HepG2 (cell line): Measurements from ENCODE around the gene SLC28A3. TPM values are rescaled to one million over a fixed set of nuclear protein-coding genes. Genes with fewer than 3 reads are reported as not detected.

Source experiments
- ATAC-seq: fragments of 200-7000 bp; cut with Tn5 transposase; 3 replicates; pipeline ENCODE4 v1.9.1; 2020; ENCODE audit warnings: mild to moderate bottlenecking, moderate library complexity
- BruUV-seq: library from RNA; stranded (reverse); fragments of 400-500 nt; replicated peaks from 2 replicates; lab custom pipeline; 2021; lab: Mats Ljungman, UMichigan
- CTCF ChIA-PET: fragments of 300-600 bp; formaldehyde crosslinking; extraction: SDS; loops from one replicate; lab custom pipeline; 2021; ENCODE audit warnings: low total read pairs, inconsistent platforms, low intra/inter-chr PET ratio; lab: Yijun Ruan, JAX
- POLR2A ChIA-PET: fragments of 350-600 bp; sonication (Branson Sonifier 250); formaldehyde crosslinking; loops from one replicate; lab custom pipeline; 2020; ENCODE audit warnings: antibody characterized with exemption, inconsistent platforms; lab: Yijun Ruan, JAX
- DNase-seq: peaks from one replicate; pipeline ENCODE4 v3.0.0-alpha.2; 2015; ENCODE audit warnings: low spot score
- FAIRE-seq: peaks from 3 replicates; lab custom pipeline; 2011; peaks lifted over from hg19 to GRCh38; lab: Jason Lieb, UNC
- H2AFZ ChIP-seq: one replicate; pipeline ENCODE4 v1.6.1; 2011; ENCODE audit warnings: low read length, inconsistent platforms
- H3K27ac ChIP-seq: fragments of 300-600 bp; 3 replicates; pipeline ENCODE4 v1.8.0; 2011; ENCODE audit warnings: mixed run types, mild to moderate bottlenecking, mixed read lengths, low read length, inconsistent platforms; ENCODE audit not compliant: insufficient read depth; ENCODE audit errors: extremely low read length
- H3K27me3 ChIP-seq, 2 experiments: fragments of 200-600 bp in 1 of 2; 2 replicates in 1 of 2; 3 replicates in 1 of 2; pipeline versions ENCODE4 v1.6.0 to v1.8.0; 2011; ENCODE audit warnings: low read length in 2 of 2, mild to moderate bottlenecking in 2 of 2, moderate library complexity in 2 of 2, inconsistent platforms in 1 of 2; ENCODE audit not compliant: insufficient read depth in 2 of 2, control insufficient read depth in 1 of 2
- H3K36me3 ChIP-seq, 2 experiments: fragments of 200-600 bp in 1 of 2; replicated peaks in 1 of 2; 2 replicates in 1 of 2; 3 replicates in 1 of 2; pipeline versions ENCODE4 v1.5.1 to v1.8.0; 2011; ENCODE audit warnings: low read length in 2 of 2, inconsistent platforms in 1 of 2; ENCODE audit not compliant: insufficient read depth in 2 of 2, control insufficient read depth in 1 of 2
- H3K4me1 ChIP-seq: 2 replicates; pipeline ENCODE4 v1.5.1; 2012; ENCODE audit warnings: low read length, inconsistent platforms; ENCODE audit not compliant: insufficient read depth
- H3K4me2 ChIP-seq: 2 replicates; pipeline ENCODE4 v1.6.0; 2011; ENCODE audit warnings: low read depth, low read length, inconsistent platforms
- H3K4me3 ChIP-seq, 3 experiments: fragments of 200-600 bp in 1 of 3; sonication (generic), shearing (Covaris generic) in 1 of 3; replicated peaks in 1 of 3; 2 replicates each; pipeline ENCODE4 v1.5.1; 2011 to 2016; ENCODE audit warnings: low read length in 3 of 3, inconsistent platforms in 2 of 3, low read depth in 2 of 3, mild to moderate bottlenecking in 2 of 3, control low read depth in 1 of 3, mixed read lengths in 1 of 3; ENCODE audit not compliant: insufficient read depth in 1 of 3
- H3K79me2 ChIP-seq: one replicate; pipeline ENCODE4 v1.6.1; 2011; ENCODE audit warnings: low read length, inconsistent platforms; ENCODE audit not compliant: insufficient read depth
- H3K9ac ChIP-seq: 2 replicates; pipeline ENCODE4 v1.6.0; 2011; ENCODE audit warnings: mild to moderate bottlenecking, low read depth, low read length, inconsistent platforms; ENCODE audit not compliant: insufficient read depth
- H3K9me3 ChIP-seq: 2 replicates; pipeline ENCODE4 v1.5.1; 2012; ENCODE audit warnings: mild to moderate bottlenecking, low read length
- H4K20me1 ChIP-seq: 2 replicates; pipeline ENCODE4 v1.6.0; 2011; ENCODE audit warnings: inconsistent platforms, mild to moderate bottlenecking, low read length, moderate library complexity; ENCODE audit not compliant: insufficient read depth
- AGO2 ChIP-seq: fragments of 200-400 bp; formaldehyde crosslinking; optimal IDR thresholded peaks from 2 replicates; pipeline ENCODE3; 2017; ENCODE audit warnings: mild to moderate bottlenecking, low read depth, low read length, moderate library complexity
- CHD4 ChIP-seq: fragments of 200-600 bp; sonication (generic); IDR thresholded peaks from 2 replicates; pipeline ENCODE4 v1.7.0; 2017; ENCODE audit warnings: mild to moderate bottlenecking, low read length, borderline replicate concordance
- FOSL2 ChIP-seq: sonication (generic); formaldehyde crosslinking; IDR thresholded peaks from 2 replicates; pipeline ENCODE4 v1.4.0; 2020; ENCODE audit warnings: missing genetic modification reagents
- FOXJ3 ChIP-seq: sonication (generic); formaldehyde crosslinking; IDR thresholded peaks from 2 replicates; pipeline ENCODE4 v1.4.0; 2020; ENCODE audit warnings: missing genetic modification reagents, mild to moderate bottlenecking, borderline replicate concordance
- HNRNPUL1 ChIP-seq: fragments of 200-400 bp; formaldehyde crosslinking; IDR thresholded peaks from 2 replicates; pipeline ENCODE4 v1.6.1; 2017; ENCODE audit warnings: low read depth, mild to moderate bottlenecking, low read length, moderate library complexity
- HOXA9 ChIP-seq: sonication (generic); formaldehyde crosslinking; IDR thresholded peaks from 2 replicates; pipeline ENCODE4 v1.8.1; 2022; ENCODE audit warnings: missing genetic modification reagents, mild to moderate bottlenecking, moderate library complexity, borderline replicate concordance
- JDP2 ChIP-seq: sonication (generic); formaldehyde crosslinking; IDR thresholded peaks from 2 replicates; pipeline ENCODE4 v1.8.1; 2022; ENCODE audit warnings: missing genetic modification reagents, borderline replicate concordance
- MIXL1 ChIP-seq: IDR thresholded peaks from 2 replicates; pipeline ENCODE4 v1.6.1; 2016
- MLXIP ChIP-seq: sonication (generic); formaldehyde crosslinking; IDR thresholded peaks from 2 replicates; pipeline ENCODE4 v1.9.0; 2021; ENCODE audit warnings: missing genetic modification reagents, borderline replicate concordance
- SYNCRIP ChIP-seq: fragments of 200-400 bp; formaldehyde crosslinking; IDR thresholded peaks from 2 replicates; pipeline ENCODE4 v1.6.1; 2018; ENCODE audit warnings: mild to moderate bottlenecking, low read depth, low read length; ENCODE audit not compliant: insufficient read depth
- THYN1 ChIP-seq: sonication (generic); formaldehyde crosslinking; IDR thresholded peaks from 2 replicates; pipeline ENCODE4 v1.8.1; 2023; ENCODE audit warnings: low read depth, mild to moderate bottlenecking, moderate library complexity, missing genetic modification reagents, borderline replicate concordance
- TMF1 ChIP-seq: sonication (generic); formaldehyde crosslinking; IDR thresholded peaks from 2 replicates; pipeline ENCODE4 v1.8.1; 2022; ENCODE audit warnings: low read depth, missing genetic modification reagents
- ZBTB25 ChIP-seq: IDR thresholded peaks from 2 replicates; pipeline ENCODE4 v1.6.1; 2018; ENCODE audit warnings: missing genetic modification reagents
- ZBTB7B ChIP-seq: sonication (generic); formaldehyde crosslinking; IDR thresholded peaks from 2 replicates; pipeline ENCODE4 v1.4.0; 2020; ENCODE audit warnings: missing genetic modification reagents
- ZNF431 ChIP-seq: sonication (generic); formaldehyde crosslinking; IDR thresholded peaks from 2 replicates; pipeline ENCODE4 v1.9.0; 2022; ENCODE audit warnings: missing genetic modification reagents, low read depth, mild to moderate bottlenecking, borderline replicate concordance
- ZNF44 ChIP-seq: sonication (generic); formaldehyde crosslinking; IDR thresholded peaks from 2 replicates; pipeline ENCODE4 v1.5.1; 2020; ENCODE audit warnings: mild to moderate bottlenecking, missing genetic modification reagents
- ZNF446 ChIP-seq: sonication (generic); formaldehyde crosslinking; IDR thresholded peaks from 2 replicates; pipeline ENCODE4 v1.5.0; 2020; ENCODE audit warnings: mild to moderate bottlenecking, missing genetic modification reagents
- ZNF556 ChIP-seq: sonication (generic); formaldehyde crosslinking; IDR thresholded peaks from 2 replicates; pipeline ENCODE4 v1.4.0; 2020; ENCODE audit warnings: mild to moderate bottlenecking, missing genetic modification reagents, borderline replicate concordance
- WGBS: methylation state at CpG from one replicate; pipeline ENCODE4 v1.1.6; 2017; ENCODE audit warnings: low lambda C conversion rate; 5-methylcytosine and 5-hydroxymethylcytosine counted together
- in situ Hi-C: cut with HindIII; loops from 2 replicates; pipeline ENCODE4 v1.10.0; 2017; ENCODE audit warnings: low pct_unique_long_range_greater_than_20kb; ENCODE audit not compliant: extremely low pct_ligation_motif_present
- intact Hi-C: fragments of 100-400 bp; cut with micrococcal nuclease; formaldehyde crosslinking; loops from one replicate; pipeline ENCODE4 v1.10.0; 2022; ENCODE audit not compliant: unreplicated experiment
- polyA plus RNA-seq, 8 experiments: library from polyadenylated mRNA; depleted of rRNA in 3 of 8; stranded (reverse) in 7 of 8; unstranded in 1 of 8; fragments of >200 nt; fragmentation: Illumina TruSeq in 4 of 8; extraction: Trizol in 4 of 8; gene quantifications; 2 replicates each; pipeline versions ENCODE4 v1.2.1 to v1.2.3, GENCODE V29; 2011 to 2016; ENCODE audit warnings: low read depth in 4 of 8, missing spikeins in 1 of 8, mixed read lengths in 1 of 8; ENCODE audit not compliant: insufficient read depth in 1 of 8
- total RNA-seq, 5 experiments: library from RNA; depleted of rRNA; stranded (reverse); fragments of >200 nt; fragmentation: Illumina TruSeq; extraction: Trizol; gene quantifications; 2 replicates each; pipeline ENCODE4 v1.2.3, GENCODE V29; 2016; ENCODE audit warnings: low read depth in 1 of 5
- TF ChIP-seq, protein P1 (sequence below): sonication (generic); formaldehyde crosslinking; IDR thresholded peaks from 2 replicates; pipeline ENCODE4 v1.8.0; 2022; ENCODE audit warnings: mild to moderate bottlenecking, missing genetic modification reagents, borderline replicate concordance
- TF ChIP-seq, protein P2 (sequence below): sonication (generic); formaldehyde crosslinking; IDR thresholded peaks from 2 replicates; pipeline ENCODE4 v1.4.0; 2020; ENCODE audit warnings: mild to moderate bottlenecking, missing genetic modification reagents

Gene SLC28A3
- total and polyA plus RNA-seq, 2 of the 13 experiments (the other 11 are each of a cell fraction or from before 2014, with no cell fraction given), result not detected

GRCh38 chr9:84339503-84339902 lies 1.1 kb downstream of the SLC28A3 start:
- intact Hi-C loops, result no loop called here
- whole genome bisulfite sequencing, result 63% methylated on average over 3 of the region's 3 CpGs

More at GRCh38 chr9:84339503-84339902, 1.1 kb downstream of the SLC28A3 start:
- H3K9ac ChIP-seq, result no peak overlapping the region
- POLR2A ChIA-PET, result no interaction called here
- H3K36me3 ChIP-seq, result no peaks in the 10 kb centered on the region
- H3K27me3 ChIP-seq, result 0 out of 5 replicates have a peak, but pooled peaks cover 0 to 6% of the 10 kb centered on the region in 2 experiments
- H3K4me3 ChIP-seq, result no peak overlapping the region
- H4K20me1 ChIP-seq, result no peaks in the 10 kb centered on the region
- CTCF ChIA-PET, result no interaction called here
- no peaks in the 10 kb centered on the region for H3K9me3 ChIP-seq
- TF ChIP-seq ZBTB7B (CRISPR knock-in tag) (no peak), TMF1 (no peak), ZNF446 (CRISPR knock-in tag) (no peak), SYNCRIP (no peak), ZBTB25 (no peak), ZNF44 (CRISPR knock-in tag) (no peak), FOSL2 (CRISPR knock-in tag) (no peak), MLXIP (CRISPR knock-in tag) (no peak), CHD4 (no peak), ZNF431 (CRISPR knock-in tag) (no peak), THYN1 (no peak), ZNF556 (CRISPR knock-in tag) (no peak), FOXJ3 (CRISPR knock-in tag) (no peak), AGO2 (no peak), HNRNPUL1 (no peak), HOXA9 (CRISPR knock-in tag) (no peak), JDP2 (CRISPR knock-in tag) (no peak), MIXL1 (CRISPR knock-in tag) (no peak)
- TF ChIP-seq, protein P1, sequence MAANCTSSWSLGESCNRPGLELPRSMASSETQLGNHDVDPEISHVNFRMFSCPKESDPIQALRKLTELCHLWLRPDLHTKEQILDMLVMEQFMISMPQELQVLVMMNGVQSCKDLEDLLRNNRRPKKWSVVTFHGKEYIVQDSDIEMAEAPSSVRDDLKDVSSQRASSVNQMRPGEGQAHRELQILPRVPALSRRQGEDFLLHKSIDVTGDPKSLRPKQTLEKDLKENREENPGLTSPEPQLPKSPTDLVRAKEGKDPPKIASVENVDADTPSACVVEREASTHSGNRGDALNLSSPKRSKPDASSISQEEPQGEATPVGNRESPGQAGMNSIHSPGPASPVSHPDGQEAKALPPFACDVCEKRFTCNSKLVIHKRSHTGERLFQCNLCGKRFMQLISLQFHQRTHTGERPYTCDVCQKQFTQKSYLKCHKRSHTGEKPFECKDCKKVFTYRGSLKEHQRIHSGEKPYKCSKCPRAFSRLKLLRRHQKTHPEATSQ (CRISPR knock-in tag), result no peak
- TF ChIP-seq, protein P2, sequence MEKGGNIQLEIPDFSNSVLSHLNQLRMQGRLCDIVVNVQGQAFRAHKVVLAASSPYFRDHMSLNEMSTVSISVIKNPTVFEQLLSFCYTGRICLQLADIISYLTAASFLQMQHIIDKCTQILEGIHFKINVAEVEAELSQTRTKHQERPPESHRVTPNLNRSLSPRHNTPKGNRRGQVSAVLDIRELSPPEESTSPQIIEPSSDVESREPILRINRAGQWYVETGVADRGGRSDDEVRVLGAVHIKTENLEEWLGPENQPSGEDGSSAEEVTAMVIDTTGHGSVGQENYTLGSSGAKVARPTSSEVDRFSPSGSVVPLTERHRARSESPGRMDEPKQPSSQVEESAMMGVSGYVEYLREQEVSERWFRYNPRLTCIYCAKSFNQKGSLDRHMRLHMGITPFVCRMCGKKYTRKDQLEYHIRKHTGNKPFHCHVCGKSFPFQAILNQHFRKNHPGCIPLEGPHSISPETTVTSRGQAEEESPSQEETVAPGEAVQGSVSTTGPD, result no peak
- FAIRE-seq (no peak), ATAC-seq (no peak), DNase-seq (no peak)
- H3K79me2 ChIP-seq, result no peaks in the 10 kb centered on the region
- in situ Hi-C loops, result no loop called here
- H3K27ac ChIP-seq, result no peak overlapping the region
- H2AFZ ChIP-seq, result no peak overlapping the region
- H3K4me1 ChIP-seq, result no peaks in the 10 kb centered on the region
- no peak overlapping the region for H3K4me2 ChIP-seq
- BruUV-seq, result no TSS peak
